NK-92 treated with Interleukin-12 subunit alpha and Interleukin-12 subunit beta, amount 100 ng/mL, for 24 hours (cell line): Measurements from ENCODE around the gene PAX6.

ENCODE experiments used
- DNase-seq: peaks from one replicate; lab custom pipeline; 2025; lab: John Stamatoyannopoulos, UW

The PAX6 gene

DNA sequence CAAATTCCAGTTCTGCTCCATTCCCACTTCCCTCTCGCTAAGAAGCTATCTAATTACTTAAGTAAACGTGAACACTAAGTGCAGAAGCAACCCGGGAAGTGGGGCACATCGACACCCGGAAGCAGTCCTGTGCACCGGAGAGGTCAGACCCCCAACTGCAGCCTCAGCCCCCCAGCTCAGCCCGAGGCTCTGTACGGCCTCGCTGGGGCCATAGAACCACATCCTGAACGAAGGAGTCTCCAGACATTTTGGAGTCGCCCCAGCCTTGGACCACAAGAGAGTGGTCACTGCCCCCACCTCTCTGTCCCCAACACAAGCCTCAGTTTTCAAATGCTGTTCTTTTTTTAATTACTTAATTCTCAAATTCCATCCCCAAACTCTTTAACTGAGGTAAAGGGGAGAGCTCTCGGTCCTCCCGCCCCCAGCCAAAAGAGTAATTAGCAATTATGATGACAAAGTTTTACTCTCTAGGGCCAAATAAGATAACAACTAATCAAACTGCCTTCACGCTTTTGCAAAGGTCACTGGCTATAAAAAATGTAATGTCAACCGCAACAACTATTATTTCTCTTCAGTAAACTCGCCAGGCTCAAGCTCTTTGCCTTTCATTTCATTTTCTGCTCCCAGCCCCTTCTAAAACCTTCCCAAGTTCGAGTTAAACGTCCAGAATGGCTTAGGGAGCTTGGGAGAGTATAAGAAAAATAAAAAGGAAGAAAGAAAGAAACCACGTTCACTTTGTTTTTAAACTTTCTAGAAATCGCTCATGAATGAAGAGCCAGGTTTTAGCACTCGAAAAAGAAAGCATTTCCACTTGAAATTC lies 2.2 kb downstream of the PAX6 start:
- no peak for DNase-seq

DNA sequence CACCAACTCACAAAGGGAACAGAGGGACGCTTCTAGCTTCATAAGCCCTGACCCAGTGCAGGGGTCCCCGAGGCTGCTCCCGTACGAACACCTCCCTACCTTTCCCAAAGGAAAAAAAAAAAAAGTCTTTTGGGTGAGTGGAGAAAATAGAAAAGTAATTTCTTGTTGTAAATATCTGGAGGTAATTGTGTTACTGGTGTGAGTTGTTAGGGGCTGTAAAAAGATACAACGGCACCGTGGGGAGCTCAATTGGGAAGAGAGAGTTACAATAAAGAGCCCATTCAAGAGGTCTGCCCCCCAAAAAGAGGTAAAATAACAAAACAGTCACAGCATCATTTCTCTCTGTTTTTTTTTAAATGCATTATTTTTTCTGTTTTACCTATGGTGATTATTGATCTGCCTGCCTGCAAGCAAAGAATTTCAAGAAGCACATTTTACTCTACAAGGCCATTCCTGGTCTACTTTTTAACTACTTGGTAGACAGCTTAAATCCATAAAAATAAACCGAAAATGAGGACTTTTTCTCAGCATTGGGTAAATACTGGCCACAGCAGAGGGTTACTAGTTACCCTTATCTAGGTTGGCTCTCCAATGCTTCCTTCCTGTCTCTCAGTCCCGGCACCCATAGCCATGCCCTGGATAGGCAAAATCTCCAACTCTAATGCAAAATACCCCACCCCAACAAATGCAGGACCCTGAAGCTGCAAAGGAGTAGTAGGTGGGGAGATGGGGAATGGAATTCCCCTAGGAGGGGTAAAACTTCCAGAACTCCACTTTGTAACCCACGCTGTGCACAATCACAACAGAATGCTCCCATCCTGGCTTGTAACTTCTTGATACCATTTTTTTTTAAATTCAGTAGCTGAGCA lies 3.1 kb downstream of the PAX6 start:
- no peak for DNase-seq

DNA sequence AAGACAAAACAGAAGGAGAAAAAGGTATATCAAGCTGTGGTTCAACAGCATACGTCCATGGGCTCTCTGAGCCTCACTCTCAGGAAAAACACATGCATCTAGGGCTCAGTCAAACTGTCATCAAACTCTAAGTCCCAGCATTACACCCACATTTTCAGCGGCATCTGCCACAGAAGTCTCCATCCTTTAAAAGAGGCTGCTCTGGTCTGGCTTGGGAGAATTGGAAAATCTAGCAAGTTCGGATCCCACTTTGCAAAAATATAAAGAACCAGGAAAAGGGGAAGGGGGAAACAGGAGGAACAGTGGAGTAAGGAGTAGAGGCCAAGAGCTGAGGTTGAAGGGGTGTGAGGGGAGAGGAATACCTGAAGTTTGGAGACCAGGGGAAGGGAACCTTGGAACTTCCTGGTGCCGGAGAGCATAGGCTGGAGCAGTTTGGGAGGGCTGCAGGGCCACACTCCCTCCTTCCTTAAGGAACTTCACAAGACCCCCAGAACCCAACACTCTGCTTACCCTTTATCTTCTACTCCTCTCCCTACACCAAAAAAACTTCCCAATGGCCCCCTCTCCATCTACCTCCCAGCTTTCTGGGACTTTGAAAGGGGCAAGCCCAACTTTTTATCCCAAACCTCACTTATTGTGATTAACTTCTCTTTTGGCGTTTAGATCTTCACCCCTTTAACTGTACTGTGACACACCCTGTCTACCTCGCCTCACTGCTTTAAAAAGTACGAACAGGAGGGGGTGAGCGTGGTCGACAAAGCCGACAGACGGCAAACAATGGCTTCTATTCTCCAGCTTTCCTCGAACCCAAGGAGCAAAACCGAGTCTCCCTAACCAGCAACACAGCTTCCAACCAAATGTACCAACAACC lies 4.0 kb downstream of the PAX6 start:
- DNase-seq, result no peak

DNA sequence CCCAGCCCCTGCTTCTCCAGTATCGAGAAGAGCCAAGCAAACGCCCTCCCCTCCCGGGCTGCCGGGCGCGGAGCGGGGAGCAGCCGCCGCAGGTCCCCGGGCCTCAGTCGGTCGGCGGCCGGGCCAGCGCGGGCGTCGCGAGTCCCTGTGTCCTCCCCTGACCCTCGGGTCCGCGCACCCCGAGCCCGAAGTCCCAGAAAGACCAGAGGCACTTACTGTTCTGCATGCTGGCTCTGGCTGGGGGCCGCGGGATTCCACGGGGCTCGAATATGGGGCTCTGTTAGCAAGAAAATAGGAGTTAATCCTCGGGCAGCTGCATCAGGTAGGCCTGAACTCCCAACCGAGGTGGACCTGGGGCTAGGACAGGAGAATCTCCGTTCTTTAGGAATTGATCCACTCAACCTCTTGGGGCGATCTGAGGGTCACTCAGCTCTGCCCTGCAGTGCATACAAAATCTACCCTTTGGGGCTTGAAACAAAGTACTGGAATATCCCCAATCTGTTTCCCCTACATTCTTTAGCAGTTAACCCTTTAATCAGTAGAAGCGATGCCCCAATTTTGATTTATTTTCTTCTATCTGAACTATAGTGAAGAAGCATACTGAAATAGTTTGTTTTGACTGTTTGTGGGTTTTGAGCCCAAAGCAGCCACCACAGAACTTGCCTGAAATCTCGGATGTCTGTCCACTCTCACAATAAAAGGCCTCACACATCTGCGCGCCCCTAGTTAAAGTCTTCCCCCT lies 4.8 kb downstream of the PAX6 start:
- no peak for DNase-seq

DNA sequence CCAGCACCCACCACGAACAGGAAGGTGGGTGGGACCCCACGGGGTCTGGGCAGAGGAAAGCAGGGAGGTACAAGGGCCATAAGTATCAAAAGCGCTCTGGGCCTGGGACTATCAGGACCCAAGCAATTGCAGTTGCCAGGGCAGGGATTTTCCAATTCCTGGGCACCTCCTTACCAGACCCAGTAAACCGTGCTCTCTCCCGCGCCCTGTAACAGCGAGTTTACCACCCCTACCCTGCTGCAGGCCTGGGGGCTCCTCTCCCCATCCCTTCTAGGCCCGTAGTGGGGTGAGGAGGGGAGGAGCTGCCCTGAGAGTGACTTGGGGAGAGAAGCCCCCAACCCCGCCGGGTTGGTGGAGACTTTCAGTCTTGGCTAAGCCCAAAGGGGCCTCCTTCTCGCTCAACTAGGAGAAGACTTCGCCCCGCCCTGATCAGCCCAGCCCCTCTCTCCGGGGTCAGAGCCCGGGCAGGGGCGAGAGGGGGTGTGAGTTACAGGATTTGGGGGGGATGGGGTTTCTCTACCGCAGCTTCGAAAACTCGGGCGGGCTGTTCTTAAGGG lies 5.4 kb downstream of the PAX6 start:
- DNase-seq, result no peak

DNA sequence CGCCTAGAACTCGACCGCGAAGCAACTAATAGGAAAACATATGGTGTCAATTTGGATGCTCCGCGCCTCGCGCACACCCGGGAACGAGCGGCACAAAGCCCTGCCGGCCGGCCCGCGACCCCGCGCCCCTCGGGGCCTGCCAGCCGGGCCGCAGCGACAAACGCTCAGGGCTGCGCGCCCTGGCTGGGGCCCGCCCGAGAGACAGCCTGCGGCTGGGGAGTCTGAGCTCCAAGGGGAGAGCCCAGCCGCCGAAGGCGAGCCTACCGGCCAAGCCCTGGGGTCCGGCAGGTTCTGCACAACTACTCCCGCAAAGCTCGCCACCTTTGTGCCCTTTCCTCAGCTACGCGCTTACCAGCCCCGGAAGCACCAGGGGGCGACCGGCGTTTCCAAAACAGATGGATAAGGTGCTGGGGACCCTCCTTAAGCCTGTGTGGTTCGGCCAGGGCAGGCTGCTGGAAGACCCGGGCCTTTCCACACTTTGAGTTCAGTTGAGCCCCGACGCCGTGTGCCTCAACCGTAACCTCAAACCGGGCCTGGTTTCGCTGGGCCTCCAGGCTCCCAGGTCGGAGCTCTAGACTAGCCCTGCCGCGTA lies 6.0 kb downstream of the PAX6 start:
- no peak for DNase-seq

DNA sequence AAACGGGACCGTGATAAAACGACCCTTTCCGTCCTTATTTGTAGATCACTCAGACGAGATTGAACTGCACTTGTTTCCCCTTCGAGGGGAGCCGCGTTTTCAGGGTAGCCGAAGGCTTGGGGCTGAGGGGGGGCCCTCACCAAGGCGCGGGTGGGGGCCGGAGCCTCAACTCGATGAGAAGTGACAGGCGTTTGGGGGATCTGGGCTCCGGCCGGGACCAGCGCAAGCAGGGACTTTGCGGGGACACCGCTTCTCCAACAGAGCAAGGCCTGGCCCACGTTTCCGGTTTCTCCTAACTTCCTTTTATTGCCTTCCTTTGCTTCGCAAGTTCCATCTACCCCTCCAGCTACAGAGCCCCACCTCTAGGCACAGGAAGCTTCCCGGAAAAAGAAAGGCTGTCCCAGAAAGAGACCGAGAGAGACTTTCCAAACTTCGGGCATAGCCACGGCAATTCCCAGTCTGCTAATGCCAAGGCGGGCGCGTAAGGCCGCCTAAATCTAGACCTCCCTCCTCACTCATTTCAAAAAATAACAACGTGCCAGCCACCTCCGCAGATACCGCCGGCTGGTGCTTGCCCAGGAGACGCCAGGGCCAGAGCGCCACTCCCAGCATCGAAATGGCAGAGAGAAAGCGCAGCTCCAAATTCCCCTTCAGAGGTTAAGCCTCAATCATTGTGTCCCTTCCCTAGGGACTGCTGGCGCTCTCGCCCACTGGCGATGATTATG lies 6.6 kb downstream of the PAX6 start:
- no peak for DNase-seq

DNA sequence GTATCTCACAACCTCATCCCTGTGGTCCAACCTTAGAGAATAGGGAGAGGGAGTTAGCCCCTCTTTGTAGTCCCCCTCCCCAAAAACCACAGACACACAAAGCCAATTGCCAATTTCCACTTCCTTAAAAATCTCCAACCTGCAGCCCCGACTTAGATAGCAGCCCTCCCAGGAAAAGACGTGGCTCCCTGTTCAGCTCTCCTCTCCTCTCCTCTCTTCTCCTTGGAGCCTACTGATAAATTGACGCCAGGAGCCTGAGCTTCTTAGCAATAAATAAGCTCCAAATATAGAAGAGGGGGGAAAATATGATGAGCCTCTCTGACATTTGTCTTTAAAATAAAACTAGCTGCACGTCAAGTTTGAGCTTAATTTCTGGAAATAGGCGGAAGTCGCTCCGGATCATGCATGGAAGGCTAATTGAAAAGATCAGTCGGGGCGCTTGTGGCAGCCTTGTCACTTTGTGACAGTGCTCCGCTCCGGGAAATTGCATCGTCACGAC lies 7.3 kb downstream of the PAX6 start:
- DNase-seq, result no peak

DNA sequence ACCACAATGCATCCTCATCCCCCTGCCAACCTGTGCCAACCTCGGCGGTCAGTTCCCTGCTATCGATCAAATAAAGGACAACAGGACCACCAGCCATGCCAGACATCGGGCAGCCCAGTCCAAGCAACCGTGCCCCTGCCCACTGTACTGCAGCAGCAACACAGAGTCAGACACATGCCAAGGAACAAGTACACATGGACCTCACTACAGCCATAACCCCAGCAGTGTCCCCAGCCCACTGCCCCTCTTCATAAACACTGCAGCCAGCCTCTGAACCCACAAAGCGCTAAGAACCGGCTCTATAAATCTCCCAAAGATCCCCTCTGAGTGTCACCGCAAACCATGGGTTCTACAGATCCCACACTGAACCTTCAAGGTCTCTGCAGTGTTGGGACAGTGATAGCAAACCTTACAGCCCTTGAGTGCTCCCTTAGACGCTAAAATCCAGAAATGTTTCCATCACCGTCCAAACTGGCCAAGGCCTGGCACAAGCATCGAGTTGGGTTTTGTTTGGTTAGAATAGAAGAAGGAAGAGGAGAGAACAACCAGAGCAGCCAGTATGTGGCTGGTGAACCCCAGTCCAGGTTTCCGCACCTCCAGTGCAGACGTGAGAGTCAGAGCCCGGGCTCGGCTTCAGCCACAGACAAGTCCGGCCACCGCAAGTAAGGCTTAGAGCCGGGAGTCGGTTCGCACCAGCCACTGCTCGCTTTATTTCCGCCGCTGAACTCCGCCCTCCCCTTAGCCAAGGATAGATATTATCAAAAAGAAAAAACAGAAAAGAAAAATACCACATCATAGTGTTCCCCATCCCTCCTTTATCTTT lies 7.9 kb downstream of the PAX6 start:
- no peak for DNase-seq

DNA sequence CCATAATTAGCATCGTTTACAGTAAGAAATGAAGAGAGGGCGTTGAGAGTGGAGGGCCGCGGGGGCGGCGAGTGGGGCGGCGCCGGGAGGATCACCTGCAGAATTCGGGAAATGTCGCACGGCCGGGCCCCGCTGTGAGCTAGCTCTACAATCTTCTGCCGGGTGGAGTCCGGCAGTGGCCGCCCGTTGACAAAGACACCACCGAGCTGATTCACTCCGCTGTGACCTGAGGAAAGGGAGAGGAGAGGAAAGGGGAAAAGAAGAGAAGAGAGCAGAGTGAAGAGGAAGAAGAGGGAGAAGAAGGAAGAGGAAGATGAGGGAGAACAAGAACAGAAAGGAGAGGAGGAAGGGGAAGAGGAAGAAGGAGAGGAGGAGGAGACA lies 8.5 kb downstream of the PAX6 start:
- no peak for DNase-seq

DNA sequence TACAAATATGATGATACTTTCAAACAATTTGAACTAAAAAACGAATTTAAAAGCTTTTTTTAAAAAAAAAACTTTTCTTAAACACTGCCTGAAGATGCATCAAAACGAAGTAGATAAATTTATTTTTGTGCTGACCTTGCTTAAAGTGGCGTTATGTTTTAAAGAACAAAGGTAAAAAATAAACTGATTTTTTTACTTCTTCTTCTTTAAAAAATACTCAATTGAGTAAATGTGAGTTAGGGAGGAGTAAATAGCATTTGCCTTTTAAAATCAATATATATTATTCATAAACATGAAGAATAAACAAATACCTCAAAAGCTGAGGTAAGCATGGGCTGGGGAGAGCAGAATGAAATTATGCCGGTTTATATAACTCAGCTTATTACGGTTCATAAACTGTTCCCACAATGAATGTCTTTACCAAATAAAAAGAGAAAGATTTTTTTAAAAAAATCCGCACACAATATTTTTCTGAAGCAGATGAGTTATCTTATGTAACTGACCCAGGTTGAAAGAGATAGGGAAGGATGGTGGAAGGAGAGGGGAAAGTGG lies 9.0 kb downstream of the PAX6 start:
- DNase-seq, result no peak

DNA sequence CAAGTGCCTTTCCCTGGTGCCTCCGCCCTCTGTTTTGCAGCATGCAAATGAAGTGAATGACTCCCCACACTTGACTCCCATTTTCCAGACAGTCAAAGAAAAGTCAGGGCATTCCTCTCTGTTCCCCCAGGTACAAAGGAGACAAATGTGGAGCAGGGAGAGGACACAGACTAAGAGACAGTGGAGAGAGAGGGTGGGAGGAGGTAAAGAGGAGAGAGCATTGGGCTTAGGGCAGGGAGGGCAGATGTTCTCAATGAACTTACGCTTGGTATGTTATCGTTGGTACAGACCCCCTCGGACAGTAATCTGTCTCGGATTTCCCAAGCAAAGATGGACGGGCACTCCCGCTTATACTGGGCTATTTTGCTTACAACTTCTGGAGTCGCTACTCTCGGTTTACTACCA lies 9.8 kb downstream of the PAX6 start:
- DNase-seq, result no peak

DNA sequence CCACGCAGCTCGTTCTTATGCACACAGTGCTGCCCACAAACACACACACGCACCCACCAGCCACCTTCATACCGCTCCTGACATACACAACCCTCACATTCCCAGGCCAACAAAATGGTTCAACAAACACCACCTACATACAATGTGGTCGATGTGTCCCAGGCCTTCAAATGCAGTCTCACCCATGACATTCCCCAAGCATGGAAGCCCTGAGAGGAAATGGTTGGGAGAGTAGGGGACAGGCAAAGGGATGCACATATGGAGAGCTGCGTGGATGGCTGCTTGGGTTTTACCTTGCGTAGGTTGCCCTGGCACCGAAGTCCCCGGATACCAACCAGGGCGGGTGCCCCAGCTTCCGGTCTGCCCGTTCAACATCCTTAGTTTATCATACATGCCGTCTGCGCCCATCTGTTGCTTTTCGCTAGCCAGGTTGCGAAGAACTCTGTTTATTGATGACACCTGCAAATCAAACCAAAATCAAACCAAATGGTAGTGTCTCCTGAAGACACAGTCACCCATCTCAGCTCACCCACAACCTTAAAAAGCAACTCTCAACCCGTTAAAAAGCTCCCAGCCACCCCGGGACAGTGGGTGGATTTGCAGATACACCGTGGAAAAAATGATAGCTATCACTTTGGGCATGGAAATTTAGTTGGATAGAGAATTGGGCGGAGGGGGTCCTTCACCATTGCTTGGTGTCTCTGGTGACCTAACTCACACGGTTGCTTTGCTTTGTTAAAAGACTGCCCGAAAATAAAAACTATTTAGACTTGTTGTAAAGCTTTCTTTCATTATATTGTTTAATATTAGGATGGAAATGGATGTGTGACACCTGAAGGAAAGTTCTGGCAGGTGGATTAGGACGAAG lies 10.5 kb downstream of the PAX6 start:
- no peak for DNase-seq

DNA sequence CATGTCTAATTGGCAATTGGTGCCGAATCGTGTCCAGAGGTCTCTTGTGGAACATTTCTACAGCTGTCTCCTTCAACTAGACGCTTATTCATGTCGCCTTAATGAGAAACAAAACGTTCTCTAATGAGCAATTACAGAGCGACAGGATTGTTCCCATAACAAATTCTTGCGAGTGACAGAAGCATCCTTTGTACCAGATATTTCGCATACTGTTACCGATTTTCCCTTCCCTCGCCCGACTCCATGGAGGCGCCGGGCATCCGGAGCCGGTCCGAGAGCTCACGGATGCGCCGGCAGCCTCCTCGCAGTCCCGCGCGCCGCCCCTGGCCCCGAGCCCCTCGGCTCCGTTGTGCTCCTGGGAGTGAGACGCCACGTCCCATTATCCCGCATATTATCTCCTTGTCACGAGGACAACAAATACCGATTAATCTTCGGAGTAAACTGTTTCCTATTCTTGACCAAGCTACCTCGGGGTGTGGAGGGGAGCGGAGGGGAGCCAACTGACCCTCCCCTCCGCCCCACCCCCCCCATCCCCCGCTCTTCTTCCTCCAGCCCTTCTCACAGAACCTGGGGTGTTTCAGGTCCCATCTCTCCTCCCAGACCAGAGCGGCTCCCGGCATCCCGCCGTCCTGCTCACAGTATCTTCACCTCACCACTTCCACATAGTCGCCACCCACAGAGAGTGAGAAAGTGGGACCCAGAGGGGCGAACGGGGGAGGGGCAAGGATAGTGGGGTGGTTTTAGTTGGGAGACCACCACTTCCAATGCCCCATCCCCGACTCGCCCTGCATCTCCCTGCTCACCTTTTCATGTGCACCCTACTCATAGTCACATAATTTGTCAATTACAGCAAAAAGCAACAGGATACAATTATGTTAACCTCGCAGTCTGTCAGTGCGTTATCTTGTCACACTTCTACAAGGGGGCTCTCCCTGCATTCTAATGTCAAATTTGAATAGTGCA lies 11.4 kb downstream of the PAX6 start:
- DNase-seq, result no peak

DNA sequence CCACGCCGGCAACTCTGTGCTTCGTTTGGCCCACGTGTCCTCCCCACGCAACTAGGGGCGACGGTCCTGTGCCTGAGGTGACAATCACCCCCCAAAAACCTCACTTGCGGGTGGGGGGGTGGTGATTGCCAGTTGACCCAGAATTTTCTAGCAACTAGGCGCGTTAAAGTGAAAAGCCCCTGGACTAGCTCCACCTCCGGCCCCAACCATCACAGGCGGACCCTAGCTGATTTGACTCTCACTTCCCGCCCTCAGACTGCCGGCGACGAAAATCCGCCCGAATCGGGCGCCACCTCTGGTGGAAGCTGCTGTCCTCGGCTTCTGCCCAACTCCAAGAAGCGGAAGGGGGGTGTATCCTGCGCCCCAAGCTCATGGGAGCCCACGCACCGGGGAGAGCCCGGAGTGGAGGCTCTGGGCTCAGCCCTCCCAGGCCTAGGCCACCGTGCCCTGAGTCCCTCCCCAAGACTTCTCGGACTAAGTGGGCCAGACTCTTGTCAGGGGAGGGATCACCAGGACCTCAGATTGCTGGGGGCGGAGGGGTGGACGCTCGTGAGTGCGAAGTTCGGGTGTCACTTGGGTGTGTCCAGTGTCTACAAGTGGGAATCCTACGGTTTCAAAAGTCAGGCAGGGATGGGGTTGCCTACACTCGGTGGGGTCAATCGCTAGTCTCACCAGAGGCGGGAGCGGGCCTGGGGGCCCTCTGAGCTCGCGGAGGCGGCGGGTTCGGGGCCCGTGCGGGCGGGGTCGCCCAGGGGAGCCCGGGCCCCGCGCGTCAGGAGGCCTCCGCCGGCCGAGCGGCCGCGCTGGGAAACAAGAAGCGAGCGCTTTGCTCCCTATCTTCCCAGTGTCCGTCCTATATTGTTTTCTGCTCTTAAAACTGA lies 12.3 kb downstream of the PAX6 start:
- DNase-seq, result no peak
